ENCODE measurements around the gene LDLRAD3. TPM values are rescaled to one million over a fixed set of nuclear protein-coding genes. Genes with fewer than 3 reads are reported as not detected.

Gene LDLRAD3
- total RNA-seq, 1 experiment from 2014 or later, result 28.1 TPM

DNA sequence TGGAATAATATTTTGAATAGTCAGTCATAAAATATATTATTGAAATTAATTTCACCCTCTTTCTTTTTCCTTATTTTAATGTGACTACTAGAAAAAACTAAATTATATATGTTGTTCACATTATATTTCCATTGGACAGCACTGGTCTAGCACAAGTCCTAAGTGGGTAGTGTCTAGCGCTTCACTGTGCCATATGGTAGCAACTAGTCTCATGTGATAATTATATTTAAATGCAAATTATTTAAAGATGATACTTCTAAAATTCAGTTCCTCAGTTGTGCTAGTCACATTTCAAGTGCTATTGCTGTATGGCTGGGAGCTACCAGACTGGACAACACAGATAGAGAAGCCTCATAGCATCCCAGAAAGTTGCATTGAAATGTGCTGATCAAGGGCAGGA is 19.1 kb upstream of the LDLRAD3 start:
- intact Hi-C loops (cut with micrococcal nuclease; ENCODE audit: unreplicated experiment), result no loop called here
- no TSS peak for BruUV-seq (replicated peaks)
- Histone ChIP-seq H3K4me1 (ENCODE audit: control insufficient read depth, insufficient read depth, low read length) (peaks cover 10% of the 10 kb centered on the region), H3K4me3 (ENCODE audit: low read depth in 2 of 2, low read length in 2 of 2) (no peak overlapping the region), H3K27me3 (ENCODE audit: control insufficient read depth, insufficient read depth, low read length) (no peaks in the 10 kb centered on the region; the same call in 1 of the 2 replicates), H3K27ac (ENCODE audit: low read length) (no peak overlapping the region), H3K36me3 (ENCODE audit: control insufficient read depth, insufficient read depth, low read length) (no peaks in the 10 kb centered on the region), H3K9me3 (ENCODE audit: control insufficient read depth, insufficient read depth, low read depth, low read length) (no peaks in the 10 kb centered on the region)
- ATAC-seq (no peak), DNase-seq (ENCODE audit: low read depth, low spot score) (no peak)
- ChIA-PET POLR2A (no interaction called here), CTCF (interaction anchor here (1.2 kb wide), 1 partner anchor 103 kb away, joined by 4 read pairs; no protein-coding TSS in a partner anchor)
- in situ Hi-C loops (cut with HindIII; ENCODE audit: low pct_unique_long_range_greater_than_20kb, low sequenced_read_pairs), result no loop called here
- no peak for TF ChIP-seq TCF7L2 (IDR thresholded peaks at IDR 0.05; ENCODE audit: low read depth, low read length)
- TF ChIP-seq POLR2AphosphoS5 (IDR thresholded peaks at IDR 0.05; ENCODE audit: low read depth, low read length), result no peak
- TF ChIP-seq, protein P1, sequence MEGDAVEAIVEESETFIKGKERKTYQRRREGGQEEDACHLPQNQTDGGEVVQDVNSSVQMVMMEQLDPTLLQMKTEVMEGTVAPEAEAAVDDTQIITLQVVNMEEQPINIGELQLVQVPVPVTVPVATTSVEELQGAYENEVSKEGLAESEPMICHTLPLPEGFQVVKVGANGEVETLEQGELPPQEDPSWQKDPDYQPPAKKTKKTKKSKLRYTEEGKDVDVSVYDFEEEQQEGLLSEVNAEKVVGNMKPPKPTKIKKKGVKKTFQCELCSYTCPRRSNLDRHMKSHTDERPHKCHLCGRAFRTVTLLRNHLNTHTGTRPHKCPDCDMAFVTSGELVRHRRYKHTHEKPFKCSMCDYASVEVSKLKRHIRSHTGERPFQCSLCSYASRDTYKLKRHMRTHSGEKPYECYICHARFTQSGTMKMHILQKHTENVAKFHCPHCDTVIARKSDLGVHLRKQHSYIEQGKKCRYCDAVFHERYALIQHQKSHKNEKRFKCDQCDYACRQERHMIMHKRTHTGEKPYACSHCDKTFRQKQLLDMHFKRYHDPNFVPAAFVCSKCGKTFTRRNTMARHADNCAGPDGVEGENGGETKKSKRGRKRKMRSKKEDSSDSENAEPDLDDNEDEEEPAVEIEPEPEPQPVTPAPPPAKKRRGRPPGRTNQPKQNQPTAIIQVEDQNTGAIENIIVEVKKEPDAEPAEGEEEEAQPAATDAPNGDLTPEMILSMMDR (IDR thresholded peaks at IDR 0.05), result no peak
- no peak for TF ChIP-seq SIN3A (IDR thresholded peaks at IDR 0.05; ENCODE audit: borderline replicate concordance, insufficient read depth, low read depth, low read length)
- TF ChIP-seq, protein P2, sequence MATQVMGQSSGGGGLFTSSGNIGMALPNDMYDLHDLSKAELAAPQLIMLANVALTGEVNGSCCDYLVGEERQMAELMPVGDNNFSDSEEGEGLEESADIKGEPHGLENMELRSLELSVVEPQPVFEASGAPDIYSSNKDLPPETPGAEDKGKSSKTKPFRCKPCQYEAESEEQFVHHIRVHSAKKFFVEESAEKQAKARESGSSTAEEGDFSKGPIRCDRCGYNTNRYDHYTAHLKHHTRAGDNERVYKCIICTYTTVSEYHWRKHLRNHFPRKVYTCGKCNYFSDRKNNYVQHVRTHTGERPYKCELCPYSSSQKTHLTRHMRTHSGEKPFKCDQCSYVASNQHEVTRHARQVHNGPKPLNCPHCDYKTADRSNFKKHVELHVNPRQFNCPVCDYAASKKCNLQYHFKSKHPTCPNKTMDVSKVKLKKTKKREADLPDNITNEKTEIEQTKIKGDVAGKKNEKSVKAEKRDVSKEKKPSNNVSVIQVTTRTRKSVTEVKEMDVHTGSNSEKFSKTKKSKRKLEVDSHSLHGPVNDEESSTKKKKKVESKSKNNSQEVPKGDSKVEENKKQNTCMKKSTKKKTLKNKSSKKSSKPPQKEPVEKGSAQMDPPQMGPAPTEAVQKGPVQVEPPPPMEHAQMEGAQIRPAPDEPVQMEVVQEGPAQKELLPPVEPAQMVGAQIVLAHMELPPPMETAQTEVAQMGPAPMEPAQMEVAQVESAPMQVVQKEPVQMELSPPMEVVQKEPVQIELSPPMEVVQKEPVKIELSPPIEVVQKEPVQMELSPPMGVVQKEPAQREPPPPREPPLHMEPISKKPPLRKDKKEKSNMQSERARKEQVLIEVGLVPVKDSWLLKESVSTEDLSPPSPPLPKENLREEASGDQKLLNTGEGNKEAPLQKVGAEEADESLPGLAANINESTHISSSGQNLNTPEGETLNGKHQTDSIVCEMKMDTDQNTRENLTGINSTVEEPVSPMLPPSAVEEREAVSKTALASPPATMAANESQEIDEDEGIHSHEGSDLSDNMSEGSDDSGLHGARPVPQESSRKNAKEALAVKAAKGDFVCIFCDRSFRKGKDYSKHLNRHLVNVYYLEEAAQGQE (IDR thresholded peaks at IDR 0.05; ENCODE audit: insufficient read depth in 1 of 2, low read depth in 2 of 2, low read length in 1 of 2), result no peak

DNA sequence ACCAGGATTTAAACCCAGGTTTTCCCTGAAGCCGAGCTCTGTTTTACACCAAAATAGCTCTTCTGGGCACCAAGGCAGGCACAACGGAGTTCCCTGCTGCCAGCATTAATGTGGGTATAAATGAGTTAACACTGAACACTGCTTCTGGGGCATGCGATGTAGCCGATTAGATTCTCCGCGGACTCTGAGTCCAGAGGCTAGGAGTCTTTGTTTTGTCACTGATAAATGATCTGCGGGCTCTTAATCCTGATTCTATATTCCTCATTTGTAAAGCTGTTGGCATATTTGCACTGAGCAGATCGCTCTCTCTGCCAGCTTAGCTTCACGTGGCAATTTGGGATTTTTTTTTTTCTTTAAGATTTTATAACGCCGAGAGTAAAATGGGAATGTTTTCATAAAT is 16.8 kb upstream of the LDLRAD3 start:
- BruUV-seq (replicated peaks), result no TSS peak
- 0 out of 2 replicates have a peak, but pooled peaks have one; percentile 34 for ATAC-seq
- peaks cover 1% of the 10 kb centered on the region; the same call in 1 of the 2 replicates for H3K9me3 ChIP-seq (ENCODE audit: control insufficient read depth, insufficient read depth, low read depth, low read length)
- 0 out of 4 replicates have a peak overlapping the region, but pooled peaks of 1 of the 2 experiments have one; percentile 15 for H3K4me3 ChIP-seq (ENCODE audit: low read depth in 2 of 2, low read length in 2 of 2)
- DNase-seq (ENCODE audit: low read depth, low spot score), result no peak
- in situ Hi-C loops (cut with HindIII; ENCODE audit: low pct_unique_long_range_greater_than_20kb, low sequenced_read_pairs), result no loop called here
- ChIA-PET CTCF (no interaction called here), POLR2A (no interaction called here)
- intact Hi-C loops (cut with micrococcal nuclease; ENCODE audit: unreplicated experiment), result no loop called here
- H3K27me3 ChIP-seq (ENCODE audit: control insufficient read depth, insufficient read depth, low read length), result no peaks in the 10 kb centered on the region; the same call in 1 of the 2 replicates
- peaks cover 10% of the 10 kb centered on the region for H3K4me1 ChIP-seq (ENCODE audit: control insufficient read depth, insufficient read depth, low read length)
- TF ChIP-seq, protein P2 (IDR thresholded peaks at IDR 0.05; ENCODE audit: insufficient read depth in 1 of 2, low read depth in 2 of 2, low read length in 1 of 2), result no peak
- TF ChIP-seq POLR2AphosphoS5 (IDR thresholded peaks at IDR 0.05; ENCODE audit: low read depth, low read length), result no peak
- no peak for TF ChIP-seq SIN3A (IDR thresholded peaks at IDR 0.05; ENCODE audit: borderline replicate concordance, insufficient read depth, low read depth, low read length)
- TF ChIP-seq, protein P1 (IDR thresholded peaks at IDR 0.05), result no peak
- no peak for TF ChIP-seq TCF7L2 (IDR thresholded peaks at IDR 0.05; ENCODE audit: low read depth, low read length)
- H3K27ac ChIP-seq (ENCODE audit: low read length), result peak overlapping the region; percentile 13; the same call in 1 of the 2 replicates
- H3K36me3 ChIP-seq (ENCODE audit: control insufficient read depth, insufficient read depth, low read length), result no peaks in the 10 kb centered on the region

Data from Panc1 (cell line).